ENCODE data around the gene ATG3.
"Not testable (repeated sequence)": the region's sequence is repeated elsewhere in the genome, so short reads cannot be mapped to it uniquely, and the experiment has no call there.

Gene ATG3

GRCh38 chr3:112497897-112498548 is 63.7 kb downstream of the ATG3 start:
- no peak for DNase-seq (ENCODE audit: low read depth)

GRCh38 chr3:112496366-112497067 is 65.2 kb downstream of the ATG3 start:
- no peak for DNase-seq (ENCODE audit: low read depth)

- not testable (repeated sequence) for DNase-seq (ENCODE audit: low read depth)
These were observed 67.4 kb downstream of the ATG3 start for GRCh38 chr3:112494448-112494767.

GRCh38 chr3:112492124-112492523 is 69.6 kb downstream of the ATG3 start:
- DNase-seq (ENCODE audit: low read depth) = no peak

- DNase-seq (ENCODE audit: low read depth) = no peak
These were observed 70.4 kb downstream of the ATG3 start for GRCh38 chr3:112491373-112491772.

- no peak for DNase-seq (ENCODE audit: low read depth)
These were observed 71.9 kb downstream of the ATG3 start for GRCh38 chr3:112489674-112490479.

GRCh38 chr3:112486811-112487505 is 74.8 kb downstream of the ATG3 start:
- DNase-seq (ENCODE audit: low read depth) = no peak

- DNase-seq (ENCODE audit: low read depth) = no peak
These were observed 77.4 kb downstream of the ATG3 start for GRCh38 chr3:112484352-112484751.

- no peak for DNase-seq (ENCODE audit: low read depth)
These were observed 79.1 kb downstream of the ATG3 start for GRCh38 chr3:112482675-112483074.
